HL-60 (cell line): ENCODE measurements around the gene SMIM38.

Experiments
- CTCF ChIP-seq: IDR thresholded peaks from one replicate; pipeline ENCODE4 v1.5.1; 2011; ENCODE audit warnings: low read length, control low read depth, inconsistent platforms; ENCODE audit not compliant: insufficient read depth
- GABPA ChIP-seq: IDR thresholded peaks from 2 replicates; pipeline ENCODE4 v1.6.1; 2012; ENCODE audit warnings: low read depth
- POLR2AphosphoS5 ChIP-seq: IDR thresholded peaks from 2 replicates; pipeline ENCODE4 v1.6.1; 2012; ENCODE audit warnings: low read depth
- TF ChIP-seq, protein P1 (sequence below): IDR thresholded peaks from 2 replicates; pipeline ENCODE4 v1.6.1; 2012; ENCODE audit warnings: low read depth; ENCODE audit not compliant: insufficient replicate concordance

- no peak for TF ChIP-seq CTCF
- no peak for TF ChIP-seq POLR2AphosphoS5
- TF ChIP-seq, protein P1, sequence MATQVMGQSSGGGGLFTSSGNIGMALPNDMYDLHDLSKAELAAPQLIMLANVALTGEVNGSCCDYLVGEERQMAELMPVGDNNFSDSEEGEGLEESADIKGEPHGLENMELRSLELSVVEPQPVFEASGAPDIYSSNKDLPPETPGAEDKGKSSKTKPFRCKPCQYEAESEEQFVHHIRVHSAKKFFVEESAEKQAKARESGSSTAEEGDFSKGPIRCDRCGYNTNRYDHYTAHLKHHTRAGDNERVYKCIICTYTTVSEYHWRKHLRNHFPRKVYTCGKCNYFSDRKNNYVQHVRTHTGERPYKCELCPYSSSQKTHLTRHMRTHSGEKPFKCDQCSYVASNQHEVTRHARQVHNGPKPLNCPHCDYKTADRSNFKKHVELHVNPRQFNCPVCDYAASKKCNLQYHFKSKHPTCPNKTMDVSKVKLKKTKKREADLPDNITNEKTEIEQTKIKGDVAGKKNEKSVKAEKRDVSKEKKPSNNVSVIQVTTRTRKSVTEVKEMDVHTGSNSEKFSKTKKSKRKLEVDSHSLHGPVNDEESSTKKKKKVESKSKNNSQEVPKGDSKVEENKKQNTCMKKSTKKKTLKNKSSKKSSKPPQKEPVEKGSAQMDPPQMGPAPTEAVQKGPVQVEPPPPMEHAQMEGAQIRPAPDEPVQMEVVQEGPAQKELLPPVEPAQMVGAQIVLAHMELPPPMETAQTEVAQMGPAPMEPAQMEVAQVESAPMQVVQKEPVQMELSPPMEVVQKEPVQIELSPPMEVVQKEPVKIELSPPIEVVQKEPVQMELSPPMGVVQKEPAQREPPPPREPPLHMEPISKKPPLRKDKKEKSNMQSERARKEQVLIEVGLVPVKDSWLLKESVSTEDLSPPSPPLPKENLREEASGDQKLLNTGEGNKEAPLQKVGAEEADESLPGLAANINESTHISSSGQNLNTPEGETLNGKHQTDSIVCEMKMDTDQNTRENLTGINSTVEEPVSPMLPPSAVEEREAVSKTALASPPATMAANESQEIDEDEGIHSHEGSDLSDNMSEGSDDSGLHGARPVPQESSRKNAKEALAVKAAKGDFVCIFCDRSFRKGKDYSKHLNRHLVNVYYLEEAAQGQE = no peak
- no peak for TF ChIP-seq GABPA
Measured at GRCh38 chr11:69141742-69142141, 14.0 kb upstream of the SMIM38 start.
